H1 (cell line): ENCODE results near the gene CCDC116. TPM values are rescaled to one million over a fixed set of nuclear protein-coding genes. Genes with fewer than 3 reads are reported as not detected.

Experiments
- RNF2 ChIP-seq: fragments of 200-900, 300-1000 bp; sonication (generic); IDR thresholded peaks from 2 replicates; pipeline ENCODE4 v1.7.1; 2016; ENCODE audit warnings: borderline replicate concordance, low read depth, mild to moderate bottlenecking, antibody characterized with exemption, low read length; ENCODE audit not compliant: poor library complexity, severe bottlenecking; ENCODE audit errors: missing control alignments
- polyA plus RNA-seq, 7 experiments: library from polyadenylated mRNA; depleted of rRNA in 3 of 7; stranded (reverse) in 5 of 7; unstranded in 2 of 7; fragments of >200 nt in 5 of 7; fragments of 200-250 nt in 2 of 7; gene quantifications; 1 replicate in 5 of 7; 2 replicates in 1 of 7; 4 replicates in 1 of 7; pipeline versions ENCODE4 v1.2.1 to v1.2.3, GENCODE V29; 2011 to 2013; ENCODE audit warnings: missing spikeins in 2 of 7, mixed read lengths in 2 of 7
- total RNA-seq: library from RNA; stranded (reverse); fragmentation: NEBNext Ultra II Directional; extraction: Animal tissue kit (Norgen Biotek cat#: 25700); gene quantifications from 2 replicates; pipeline ENCODE4 v1.2.1, GENCODE V29; 2021

CCDC116 gene
- total and polyA plus RNA-seq, 2 of the 8 experiments (the other 6 are each of a cell fraction or from before 2014, with no cell fraction given), result 0.08 TPM; not detected in 1

- no peak for TF ChIP-seq RNF2
Observed at GRCh38 chr22:21685164-21685513, 52.6 kb downstream of the CCDC116 start (continued).
